Neural cell (in vitro differentiated cells): ENCODE measurements around the gene SLC25A19. TPM values are rescaled to one million over a fixed set of nuclear protein-coding genes. Genes with fewer than 3 reads are reported as not detected.

Source experiments
- H2AFZ ChIP-seq: fragments of 200-600, 300-800 bp; sonication (generic), shearing (Covaris generic); 2 replicates; pipeline ENCODE4 v1.6.0; 2014; ENCODE audit warnings: low read depth, mild to moderate bottlenecking, antibody characterized with exemption, low read length, moderate library complexity
- H3F3A ChIP-seq: fragments of 200-600 bp; shearing (Covaris generic); 2 replicates; pipeline ENCODE4 v1.6.1; 2016; ENCODE audit warnings: mild to moderate bottlenecking, moderate library complexity, mixed read lengths, antibody characterized with exemption, low read length; ENCODE audit not compliant: insufficient read depth, poor library complexity, severe bottlenecking
- H3K27ac ChIP-seq: fragments of 200-600, 300-800 bp; sonication (generic), shearing (Covaris generic); 2 replicates; pipeline ENCODE4 v1.5.1; 2014; ENCODE audit warnings: mild to moderate bottlenecking, low read length, moderate library complexity
- H3K27me3 ChIP-seq: fragments of 300-800, 200-600 bp; sonication (generic), shearing (Covaris generic); 2 replicates; pipeline ENCODE4 v1.6.0; 2014; ENCODE audit warnings: mild to moderate bottlenecking, low read depth, low read length, moderate library complexity; ENCODE audit not compliant: insufficient read depth
- H3K36me3 ChIP-seq: fragments of 300-800, 200-600 bp; sonication (generic), shearing (Covaris generic); 2 replicates; pipeline ENCODE4 v1.5.1; 2014; ENCODE audit warnings: mild to moderate bottlenecking, antibody characterized with exemption, low read length, moderate library complexity; ENCODE audit not compliant: insufficient read depth
- H3K4me2 ChIP-seq: fragments of 300-800, 200-600 bp; sonication (generic), shearing (Covaris generic); 2 replicates; pipeline ENCODE4 v1.6.0; 2014; ENCODE audit warnings: mild to moderate bottlenecking, low read length
- H3K4me3 ChIP-seq: fragments of 300-800, 200-600 bp; sonication (generic), shearing (Covaris generic); 2 replicates; pipeline ENCODE4 v1.5.1; 2014; ENCODE audit warnings: mild to moderate bottlenecking, low read length, moderate library complexity
- H3K79me2 ChIP-seq: fragments of 200-600 bp; shearing (Covaris generic); replicated peaks from 2 replicates; pipeline ENCODE4 v1.6.0; 2014; ENCODE audit warnings: mild to moderate bottlenecking, low read length, moderate library complexity; ENCODE audit not compliant: insufficient read depth
- H3K9ac ChIP-seq: fragments of 300-800, 200-600 bp; sonication (generic), shearing (Covaris generic); 2 replicates; pipeline ENCODE4 v1.6.1; 2016; ENCODE audit warnings: mild to moderate bottlenecking, low read length, mixed read lengths
- H3K9me2 ChIP-seq: fragments of 200-600 bp; shearing (Covaris generic); 2 replicates; pipeline ENCODE4 v1.6.1; 2016; ENCODE audit warnings: mild to moderate bottlenecking, low read length, mixed read lengths; ENCODE audit not compliant: insufficient read depth
- H3K9me3 ChIP-seq: fragments of 200-600, 300-800 bp; sonication (generic), shearing (Covaris generic); 2 replicates; pipeline ENCODE4 v1.6.1; 2016; ENCODE audit warnings: mild to moderate bottlenecking, mixed run types, low read length, moderate library complexity, mixed read lengths
- H4K20me1 ChIP-seq: fragments of 200-600 bp; shearing (Covaris generic); 2 replicates; pipeline ENCODE4 v1.6.1; 2016; ENCODE audit warnings: mild to moderate bottlenecking, mixed run types; ENCODE audit not compliant: insufficient read depth
- EP300 ChIP-seq: fragments of 450-650 bp; conservative IDR thresholded peaks from 2 replicates; pipeline ENCODE4 v1.6.1; 2014; ENCODE audit warnings: antibody characterized with exemption, mild to moderate bottlenecking, moderate library complexity; ENCODE audit not compliant: poor library complexity, severe bottlenecking
- EZH2 ChIP-seq: fragments of 200-600, 300-800 bp; shearing (Covaris generic), sonication (generic); IDR thresholded peaks from 2 replicates; pipeline ENCODE4 v1.6.1; 2014; ENCODE audit warnings: antibody characterized with exemption, low read length, borderline replicate concordance, mild to moderate bottlenecking; ENCODE audit not compliant: insufficient read depth, poor library complexity, severe bottlenecking
- MXI1 ChIP-seq: fragments of 450-650 bp; conservative IDR thresholded peaks from 2 replicates; pipeline ENCODE4 v1.6.1; 2014; ENCODE audit warnings: antibody characterized with exemption, mild to moderate bottlenecking; ENCODE audit not compliant: poor library complexity, severe bottlenecking
- POLR2AphosphoS5 ChIP-seq: IDR thresholded peaks from 2 replicates; pipeline ENCODE4 v1.6.1; 2012
- RAD21 ChIP-seq: fragments of 450-650 bp; conservative IDR thresholded peaks from 2 replicates; pipeline ENCODE4 v1.6.1; 2014; ENCODE audit warnings: antibody characterized with exemption, mild to moderate bottlenecking, moderate library complexity
- SMC3 ChIP-seq: fragments of 450-650 bp; conservative IDR thresholded peaks from 2 replicates; pipeline ENCODE4 v1.6.1; 2014; ENCODE audit warnings: antibody characterized with exemption, mild to moderate bottlenecking, moderate library complexity; ENCODE audit not compliant: poor library complexity
- TAF1 ChIP-seq: IDR thresholded peaks from 2 replicates; pipeline ENCODE4 v1.6.1; 2012; ENCODE audit warnings: low read depth
- polyA plus RNA-seq: library from polyadenylated mRNA; depleted of rRNA; stranded (reverse); fragments of >200 nt; gene quantifications from 2 replicates; pipeline ENCODE4 v1.2.3, GENCODE V29; 2014
- TF ChIP-seq, protein P1 (sequence below): IDR thresholded peaks from 2 replicates; pipeline ENCODE4 v1.6.1; 2012; ENCODE audit warnings: borderline replicate concordance
- TF ChIP-seq, protein P2 (sequence below): fragments of 450-650 bp; IDR thresholded peaks from 2 replicates; pipeline ENCODE4 v1.5.1; 2014; ENCODE audit warnings: antibody characterized with exemption, mild to moderate bottlenecking, moderate library complexity; ENCODE audit not compliant: poor library complexity, severe bottlenecking

The SLC25A19 gene
- polyA plus RNA-seq, 1 donor from 2014 or later = 13.8 TPM

DNA sequence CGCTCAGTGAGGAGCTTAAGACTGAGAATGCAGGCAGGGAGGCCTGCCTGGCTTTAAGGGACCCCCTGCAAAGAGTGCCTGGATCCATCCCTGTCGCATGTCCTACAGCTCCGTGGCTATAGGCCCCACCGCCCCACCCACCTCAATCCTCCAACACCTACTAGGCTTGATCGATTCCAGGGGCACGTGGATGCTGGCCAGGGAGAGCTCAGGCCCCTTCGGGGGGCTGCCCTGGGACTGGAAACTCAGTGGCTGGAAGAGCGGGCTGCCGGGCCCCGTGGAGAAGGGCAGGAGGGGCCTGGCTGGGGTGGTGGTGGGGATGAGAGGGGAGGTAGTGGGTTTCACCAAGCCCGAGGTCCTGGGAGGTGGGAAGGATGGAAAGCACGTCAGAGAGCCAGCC lies 50.0 kb downstream of the SLC25A19 start:
- Histone ChIP-seq H3F3A (no peaks in the 10 kb centered on the region), H3K9ac (no peak overlapping the region), H3K4me2 (no peak overlapping the region), H3K36me3 (no peaks in the 10 kb centered on the region), H2AFZ (no peak overlapping the region), H3K9me3 (no peaks in the 10 kb centered on the region), H3K27me3 (no peaks in the 10 kb centered on the region), H4K20me1 (no peaks in the 10 kb centered on the region), H3K27ac (no peak overlapping the region), H3K9me2 (no peaks in the 10 kb centered on the region), H3K4me3 (no peak overlapping the region), H3K79me2 (no peaks in the 10 kb centered on the region)
- TF ChIP-seq EZH2 = no peak
- TF ChIP-seq, protein P1, sequence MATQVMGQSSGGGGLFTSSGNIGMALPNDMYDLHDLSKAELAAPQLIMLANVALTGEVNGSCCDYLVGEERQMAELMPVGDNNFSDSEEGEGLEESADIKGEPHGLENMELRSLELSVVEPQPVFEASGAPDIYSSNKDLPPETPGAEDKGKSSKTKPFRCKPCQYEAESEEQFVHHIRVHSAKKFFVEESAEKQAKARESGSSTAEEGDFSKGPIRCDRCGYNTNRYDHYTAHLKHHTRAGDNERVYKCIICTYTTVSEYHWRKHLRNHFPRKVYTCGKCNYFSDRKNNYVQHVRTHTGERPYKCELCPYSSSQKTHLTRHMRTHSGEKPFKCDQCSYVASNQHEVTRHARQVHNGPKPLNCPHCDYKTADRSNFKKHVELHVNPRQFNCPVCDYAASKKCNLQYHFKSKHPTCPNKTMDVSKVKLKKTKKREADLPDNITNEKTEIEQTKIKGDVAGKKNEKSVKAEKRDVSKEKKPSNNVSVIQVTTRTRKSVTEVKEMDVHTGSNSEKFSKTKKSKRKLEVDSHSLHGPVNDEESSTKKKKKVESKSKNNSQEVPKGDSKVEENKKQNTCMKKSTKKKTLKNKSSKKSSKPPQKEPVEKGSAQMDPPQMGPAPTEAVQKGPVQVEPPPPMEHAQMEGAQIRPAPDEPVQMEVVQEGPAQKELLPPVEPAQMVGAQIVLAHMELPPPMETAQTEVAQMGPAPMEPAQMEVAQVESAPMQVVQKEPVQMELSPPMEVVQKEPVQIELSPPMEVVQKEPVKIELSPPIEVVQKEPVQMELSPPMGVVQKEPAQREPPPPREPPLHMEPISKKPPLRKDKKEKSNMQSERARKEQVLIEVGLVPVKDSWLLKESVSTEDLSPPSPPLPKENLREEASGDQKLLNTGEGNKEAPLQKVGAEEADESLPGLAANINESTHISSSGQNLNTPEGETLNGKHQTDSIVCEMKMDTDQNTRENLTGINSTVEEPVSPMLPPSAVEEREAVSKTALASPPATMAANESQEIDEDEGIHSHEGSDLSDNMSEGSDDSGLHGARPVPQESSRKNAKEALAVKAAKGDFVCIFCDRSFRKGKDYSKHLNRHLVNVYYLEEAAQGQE = no peak
- TF ChIP-seq POLR2AphosphoS5 = no peak
- no peak for TF ChIP-seq TAF1

DNA sequence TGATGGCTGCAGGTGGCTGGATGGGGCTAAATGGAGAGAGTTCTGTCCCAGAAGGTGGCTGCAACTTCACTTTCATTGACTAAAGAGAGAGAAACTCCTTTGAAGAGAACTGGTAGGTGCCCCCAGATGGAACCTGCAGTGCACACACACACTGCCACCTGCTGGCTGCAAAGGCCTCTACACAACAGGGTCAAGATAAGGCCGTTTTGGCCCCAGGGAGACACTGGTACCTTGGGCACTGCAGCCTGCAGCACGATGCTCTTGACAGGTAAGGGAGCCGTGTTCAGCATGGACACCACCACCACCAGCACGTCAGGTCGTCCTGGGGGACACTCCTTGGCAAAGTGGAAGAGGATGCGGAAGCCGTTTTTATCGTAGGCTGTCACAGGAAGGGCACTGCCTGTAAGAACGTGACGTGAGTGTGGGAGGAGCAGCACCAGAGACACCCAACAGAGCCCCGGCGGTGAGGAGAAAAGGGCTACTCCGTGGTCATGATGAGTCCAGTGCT lies 50.5 kb downstream of the SLC25A19 start:
- H3K27ac ChIP-seq = no peak overlapping the region
- no peaks in the 10 kb centered on the region for H3K9me3 ChIP-seq
- H3K4me3 ChIP-seq = no peak overlapping the region
- no peak overlapping the region for H3K9ac ChIP-seq
- TF ChIP-seq, protein P2, sequence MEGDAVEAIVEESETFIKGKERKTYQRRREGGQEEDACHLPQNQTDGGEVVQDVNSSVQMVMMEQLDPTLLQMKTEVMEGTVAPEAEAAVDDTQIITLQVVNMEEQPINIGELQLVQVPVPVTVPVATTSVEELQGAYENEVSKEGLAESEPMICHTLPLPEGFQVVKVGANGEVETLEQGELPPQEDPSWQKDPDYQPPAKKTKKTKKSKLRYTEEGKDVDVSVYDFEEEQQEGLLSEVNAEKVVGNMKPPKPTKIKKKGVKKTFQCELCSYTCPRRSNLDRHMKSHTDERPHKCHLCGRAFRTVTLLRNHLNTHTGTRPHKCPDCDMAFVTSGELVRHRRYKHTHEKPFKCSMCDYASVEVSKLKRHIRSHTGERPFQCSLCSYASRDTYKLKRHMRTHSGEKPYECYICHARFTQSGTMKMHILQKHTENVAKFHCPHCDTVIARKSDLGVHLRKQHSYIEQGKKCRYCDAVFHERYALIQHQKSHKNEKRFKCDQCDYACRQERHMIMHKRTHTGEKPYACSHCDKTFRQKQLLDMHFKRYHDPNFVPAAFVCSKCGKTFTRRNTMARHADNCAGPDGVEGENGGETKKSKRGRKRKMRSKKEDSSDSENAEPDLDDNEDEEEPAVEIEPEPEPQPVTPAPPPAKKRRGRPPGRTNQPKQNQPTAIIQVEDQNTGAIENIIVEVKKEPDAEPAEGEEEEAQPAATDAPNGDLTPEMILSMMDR = peak; percentile 76
- TF ChIP-seq EZH2 = no peak
- TF ChIP-seq SMC3 = peak; percentile 72
- peak; percentile 47 for TF ChIP-seq RAD21
- no peak overlapping the region for H2AFZ ChIP-seq
- no peaks in the 10 kb centered on the region for H3F3A ChIP-seq
- no peak overlapping the region for H3K4me2 ChIP-seq
- no peaks in the 10 kb centered on the region for H3K79me2 ChIP-seq
- no peaks in the 10 kb centered on the region for H4K20me1 ChIP-seq
- no peaks in the 10 kb centered on the region for H3K27me3 ChIP-seq
- H3K9me2 ChIP-seq = no peaks in the 10 kb centered on the region
- no peaks in the 10 kb centered on the region for H3K36me3 ChIP-seq

DNA sequence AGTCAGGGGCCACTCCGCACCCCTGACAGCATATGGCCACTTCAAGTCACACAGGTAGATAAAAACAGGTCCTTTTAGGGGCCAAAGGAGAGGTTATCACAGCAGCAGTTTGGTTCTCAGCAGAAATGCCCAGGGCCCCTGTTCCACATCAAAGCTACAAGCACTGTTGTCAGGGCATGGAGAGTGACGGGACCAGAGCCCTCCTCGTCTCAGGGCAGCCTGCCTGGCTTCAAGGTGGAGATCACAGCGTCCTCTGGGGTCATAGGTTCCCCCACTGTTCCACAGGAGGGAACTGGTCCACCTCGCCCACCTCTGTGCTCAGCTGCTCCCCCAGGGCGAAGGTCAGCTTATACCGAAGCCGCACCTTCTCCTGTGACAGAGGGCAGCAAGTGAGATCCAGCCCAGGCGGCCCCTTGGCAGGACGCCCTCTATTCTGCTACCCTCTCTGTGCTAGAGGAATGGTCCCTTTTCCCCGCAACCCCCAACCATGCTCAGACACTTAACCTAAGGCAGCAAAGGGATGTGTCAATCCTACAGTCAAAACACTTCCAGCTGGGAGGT lies 51.1 kb downstream of the SLC25A19 start:
- H3K27me3 ChIP-seq = no peaks in the 10 kb centered on the region
- no peak overlapping the region for H3K4me2 ChIP-seq
- no peak overlapping the region for H3K9ac ChIP-seq
- TF ChIP-seq SMC3 (no peak), MXI1 (no peak), EZH2 (no peak), RAD21 (no peak), EP300 (no peak), POLR2AphosphoS5 (no peak), TAF1 (no peak)
- TF ChIP-seq, protein P2 = no peak
- TF ChIP-seq, protein P1 = no peak
- no peaks in the 10 kb centered on the region for H3K79me2 ChIP-seq
- H4K20me1 ChIP-seq = no peaks in the 10 kb centered on the region
- no peak overlapping the region for H2AFZ ChIP-seq
- H3F3A ChIP-seq = no peaks in the 10 kb centered on the region
- H3K27ac ChIP-seq = no peak overlapping the region
- no peaks in the 10 kb centered on the region for H3K9me3 ChIP-seq
- H3K9me2 ChIP-seq = no peaks in the 10 kb centered on the region
- H3K4me3 ChIP-seq = no peak overlapping the region
- no peaks in the 10 kb centered on the region for H3K36me3 ChIP-seq
